ENCODE results near the gene GAGE12C.
"Not testable (repeated sequence)": the region's sequence is repeated elsewhere in the genome, so short reads cannot be mapped to it uniquely, and the experiment has no call there.

GAGE12C gene, protein sequence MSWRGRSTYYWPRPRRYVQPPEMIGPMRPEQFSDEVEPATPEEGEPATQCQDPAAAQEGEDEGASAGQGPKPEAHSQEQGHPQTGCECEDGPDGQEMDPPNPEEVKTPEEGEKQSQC
- total RNA-seq = 0 reads per million in 18 experiments

DNA sequence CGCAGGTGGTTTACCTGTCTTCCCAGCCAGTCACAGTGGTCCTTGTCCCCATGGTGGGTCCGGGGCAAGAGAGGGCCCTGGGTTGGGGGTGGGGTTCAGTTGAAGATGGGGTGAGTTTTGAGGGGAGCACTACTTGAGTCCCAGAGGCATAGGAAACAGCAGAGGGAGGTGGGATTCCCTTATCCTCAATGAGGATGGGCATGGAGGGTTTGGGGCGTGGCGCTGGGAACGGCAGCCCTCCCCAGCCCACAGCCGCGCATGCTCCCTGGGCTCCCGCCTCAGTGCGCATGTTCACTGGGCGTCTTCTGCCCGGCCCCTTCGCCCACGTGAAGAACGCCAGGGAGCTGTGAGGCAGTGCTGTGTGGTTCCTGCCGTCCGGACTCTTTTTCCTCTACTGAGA, at the start of gene GAGE12C:
GAGE12C (plus strand) TSS at position 301 of the 400 bp plus-strand sequence. CDS start 1,155 bp downstream, outside the sequence.
- DNase-seq = not testable (repeated sequence)

DNA sequence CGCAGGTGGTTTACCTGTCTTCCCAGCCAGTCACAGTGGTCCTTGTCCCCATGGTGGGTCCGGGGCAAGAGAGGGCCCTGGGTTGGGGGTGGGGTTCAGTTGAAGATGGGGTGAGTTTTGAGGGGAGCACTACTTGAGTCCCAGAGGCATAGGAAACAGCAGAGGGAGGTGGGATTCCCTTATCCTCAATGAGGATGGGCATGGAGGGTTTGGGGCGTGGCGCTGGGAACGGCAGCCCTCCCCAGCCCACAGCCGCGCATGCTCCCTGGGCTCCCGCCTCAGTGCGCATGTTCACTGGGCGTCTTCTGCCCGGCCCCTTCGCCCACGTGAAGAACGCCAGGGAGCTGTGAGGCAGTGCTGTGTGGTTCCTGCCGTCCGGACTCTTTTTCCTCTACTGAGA, 9.5 kb downstream of the GAGE12C start, which contains the start of gene GAGE12D:
GAGE12D (plus strand) TSS at position 301 of the 400 bp plus-strand sequence. CDS start 1,155 bp downstream, outside the sequence.
- not testable (repeated sequence) for DNase-seq

DNA sequence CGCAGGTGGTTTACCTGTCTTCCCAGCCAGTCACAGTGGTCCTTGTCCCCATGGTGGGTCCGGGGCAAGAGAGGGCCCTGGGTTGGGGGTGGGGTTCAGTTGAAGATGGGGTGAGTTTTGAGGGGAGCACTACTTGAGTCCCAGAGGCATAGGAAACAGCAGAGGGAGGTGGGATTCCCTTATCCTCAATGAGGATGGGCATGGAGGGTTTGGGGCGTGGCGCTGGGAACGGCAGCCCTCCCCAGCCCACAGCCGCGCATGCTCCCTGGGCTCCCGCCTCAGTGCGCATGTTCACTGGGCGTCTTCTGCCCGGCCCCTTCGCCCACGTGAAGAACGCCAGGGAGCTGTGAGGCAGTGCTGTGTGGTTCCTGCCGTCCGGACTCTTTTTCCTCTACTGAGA, 19.0 kb downstream of the GAGE12C start, which contains the start of gene GAGE12E:
GAGE12E (plus strand) TSS at position 301 of the 400 bp plus-strand sequence. CDS start 1,155 bp downstream, outside the sequence.
- DNase-seq = not testable (repeated sequence)

DNA sequence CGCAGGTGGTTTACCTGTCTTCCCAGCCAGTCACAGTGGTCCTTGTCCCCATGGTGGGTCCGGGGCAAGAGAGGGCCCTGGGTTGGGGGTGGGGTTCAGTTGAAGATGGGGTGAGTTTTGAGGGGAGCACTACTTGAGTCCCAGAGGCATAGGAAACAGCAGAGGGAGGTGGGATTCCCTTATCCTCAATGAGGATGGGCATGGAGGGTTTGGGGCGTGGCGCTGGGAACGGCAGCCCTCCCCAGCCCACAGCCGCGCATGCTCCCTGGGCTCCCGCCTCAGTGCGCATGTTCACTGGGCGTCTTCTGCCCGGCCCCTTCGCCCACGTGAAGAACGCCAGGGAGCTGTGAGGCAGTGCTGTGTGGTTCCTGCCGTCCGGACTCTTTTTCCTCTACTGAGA, 28.6 kb downstream of the GAGE12C start, which contains the start of gene GAGE12F:
GAGE12F (plus strand) TSS at position 301 of the 400 bp plus-strand sequence. CDS start 1,155 bp downstream, outside the sequence.
- not testable (repeated sequence) for DNase-seq

DNA sequence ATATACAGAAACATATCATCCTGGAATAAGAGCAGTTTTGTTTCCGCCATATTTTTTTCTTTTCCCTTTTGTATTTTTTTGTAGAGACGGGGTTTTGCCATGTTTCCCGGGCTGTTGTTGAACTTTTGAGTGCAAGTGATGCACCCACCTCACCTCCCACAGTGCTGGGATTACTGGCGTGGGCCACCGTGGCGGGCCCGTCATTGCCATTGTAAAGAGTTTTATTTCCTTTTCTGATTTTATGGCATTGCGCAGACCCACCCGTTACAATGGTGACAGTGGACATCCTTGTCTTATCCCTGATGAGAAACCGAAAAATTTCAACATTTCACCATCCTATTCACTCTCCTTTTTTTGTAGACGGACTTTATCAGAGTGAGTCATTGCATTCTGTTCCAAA, 36.8 kb downstream of the GAGE12C start:
- not testable (repeated sequence) for DNase-seq

DNA sequence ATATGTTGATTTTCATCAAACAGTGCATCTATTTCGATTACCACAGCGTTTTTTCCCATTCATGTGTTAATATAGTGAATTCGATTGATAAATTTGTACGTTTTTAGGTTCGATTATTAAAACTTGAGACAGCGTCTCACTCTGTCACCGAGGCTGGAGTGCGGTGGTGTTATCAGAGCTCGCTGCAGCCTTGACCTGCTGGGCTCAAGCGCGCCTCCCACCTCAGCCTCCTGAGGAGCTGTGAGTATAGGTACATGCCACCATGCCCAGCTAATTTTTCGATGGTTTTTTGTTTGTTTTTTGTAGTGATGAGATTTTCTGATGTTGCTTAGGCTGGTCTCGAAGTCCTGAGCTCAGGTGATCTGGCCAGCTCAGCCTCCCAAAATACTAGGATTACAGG, 37.2 kb downstream of the GAGE12C start:
- not testable (repeated sequence) for DNase-seq

DNA sequence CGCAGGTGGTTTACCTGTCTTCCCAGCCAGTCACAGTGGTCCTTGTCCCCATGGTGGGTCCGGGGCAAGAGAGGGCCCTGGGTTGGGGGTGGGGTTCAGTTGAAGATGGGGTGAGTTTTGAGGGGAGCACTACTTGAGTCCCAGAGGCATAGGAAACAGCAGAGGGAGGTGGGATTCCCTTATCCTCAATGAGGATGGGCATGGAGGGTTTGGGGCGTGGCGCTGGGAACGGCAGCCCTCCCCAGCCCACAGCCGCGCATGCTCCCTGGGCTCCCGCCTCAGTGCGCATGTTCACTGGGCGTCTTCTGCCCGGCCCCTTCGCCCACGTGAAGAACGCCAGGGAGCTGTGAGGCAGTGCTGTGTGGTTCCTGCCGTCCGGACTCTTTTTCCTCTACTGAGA, 38.1 kb downstream of the GAGE12C start, which contains the start of gene GAGE12G:
GAGE12G (plus strand) TSS at position 301 of the 400 bp plus-strand sequence. CDS start 1,155 bp downstream, outside the sequence.
- not testable (repeated sequence) for DNase-seq

DNA sequence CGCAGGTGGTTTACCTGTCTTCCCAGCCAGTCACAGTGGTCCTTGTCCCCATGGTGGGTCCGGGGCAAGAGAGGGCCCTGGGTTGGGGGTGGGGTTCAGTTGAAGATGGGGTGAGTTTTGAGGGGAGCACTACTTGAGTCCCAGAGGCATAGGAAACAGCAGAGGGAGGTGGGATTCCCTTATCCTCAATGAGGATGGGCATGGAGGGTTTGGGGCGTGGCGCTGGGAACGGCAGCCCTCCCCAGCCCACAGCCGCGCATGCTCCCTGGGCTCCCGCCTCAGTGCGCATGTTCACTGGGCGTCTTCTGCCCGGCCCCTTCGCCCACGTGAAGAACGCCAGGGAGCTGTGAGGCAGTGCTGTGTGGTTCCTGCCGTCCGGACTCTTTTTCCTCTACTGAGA, 47.7 kb downstream of the GAGE12C start, which contains the start of gene GAGE12H:
GAGE12H (plus strand) TSS at position 301 of the 400 bp plus-strand sequence. CDS start 1,155 bp downstream, outside the sequence.
- not testable (repeated sequence) for DNase-seq

Data from inflammatory macrophage (primary cell).